ENCODE results near the gene JOSD1. TPM values are rescaled to one million over a fixed set of nuclear protein-coding genes. Genes with fewer than 3 reads are reported as not detected.

The JOSD1 gene
- polyA plus RNA-seq, 1 donor, result 77.2 TPM

Other genes starting within 250 kb of the JOSD1 start
- gene KCNJ4, start 245.7 kb downstream of the JOSD1 start, polyA plus RNA-seq, result 2.1 TPM
- 47.2 TPM for gene KDELR3, start 232.8 kb downstream of the JOSD1 start, polyA plus RNA-seq
- gene DDX17, start 194.6 kb downstream of the JOSD1 start, polyA plus RNA-seq, result 521 TPM
- gene DMC1, start 130.8 kb downstream of the JOSD1 start, polyA plus RNA-seq, result 1.9 TPM
- 1.4 TPM for gene FAM227A, start 44.6 kb downstream of the JOSD1 start, polyA plus RNA-seq
- gene CBY1, start 44.3 kb downstream of the JOSD1 start, polyA plus RNA-seq, result 38.7 TPM
- gene TOMM22, start 19.0 kb downstream of the JOSD1 start, polyA plus RNA-seq, result 76.8 TPM
- gene GTPBP1, start 5.0 kb upstream of the JOSD1 start, polyA plus RNA-seq, result 57.4 TPM
- gene SUN2, start 55.1 kb upstream of the JOSD1 start, polyA plus RNA-seq, result 66.5 TPM
- 16.8 TPM for gene DNAL4, start 93.2 kb upstream of the JOSD1 start, polyA plus RNA-seq
- gene NPTXR, start 143.1 kb upstream of the JOSD1 start, polyA plus RNA-seq, result 9.8 TPM
- 25.6 TPM for gene CBX6, start 171.3 kb upstream of the JOSD1 start, polyA plus RNA-seq

All from large intestine (tissue), 1 donor.